Loucy (cell line): ENCODE measurements around the gene EIF3K.

Experiments used
- EZH2phosphoT487 ChIP-seq: fragments of 200-600 bp; IDR thresholded peaks from 2 replicates; pipeline ENCODE4 v1.6.1; 2018; ENCODE audit warnings: antibody characterized with exemption, mild to moderate bottlenecking, moderate library complexity, borderline replicate concordance
- TF ChIP-seq, protein P1 (sequence below): fragments of 200-600 bp; sonication (generic); conservative IDR thresholded peaks from 2 replicates; pipeline ENCODE4 v1.5.1; 2014; ENCODE audit warnings: mild to moderate bottlenecking, antibody characterized with exemption, low read length

DNA sequence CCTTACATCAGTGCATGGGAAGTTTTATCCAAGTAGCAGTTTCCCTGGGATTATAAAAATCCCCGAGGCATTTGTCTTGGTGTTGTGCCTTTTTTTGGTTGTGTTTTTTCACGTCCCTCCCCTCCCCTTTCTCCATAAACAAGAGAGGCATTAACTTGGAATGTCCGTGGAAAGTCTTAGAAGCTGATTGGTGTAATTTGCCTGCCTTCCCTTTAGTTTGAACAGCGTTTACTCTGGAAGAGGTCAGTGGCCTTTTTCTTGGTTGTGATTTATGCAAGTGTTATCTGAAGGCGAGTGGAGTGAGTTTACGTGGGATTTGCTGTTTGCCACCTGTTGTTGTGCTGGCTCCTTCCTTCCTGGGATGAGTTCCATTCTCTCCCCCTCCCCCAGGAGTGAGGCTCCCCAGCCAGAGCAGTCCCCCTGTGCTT lies 35.7 kb downstream of the EIF3K start:
- TF ChIP-seq, protein P1, sequence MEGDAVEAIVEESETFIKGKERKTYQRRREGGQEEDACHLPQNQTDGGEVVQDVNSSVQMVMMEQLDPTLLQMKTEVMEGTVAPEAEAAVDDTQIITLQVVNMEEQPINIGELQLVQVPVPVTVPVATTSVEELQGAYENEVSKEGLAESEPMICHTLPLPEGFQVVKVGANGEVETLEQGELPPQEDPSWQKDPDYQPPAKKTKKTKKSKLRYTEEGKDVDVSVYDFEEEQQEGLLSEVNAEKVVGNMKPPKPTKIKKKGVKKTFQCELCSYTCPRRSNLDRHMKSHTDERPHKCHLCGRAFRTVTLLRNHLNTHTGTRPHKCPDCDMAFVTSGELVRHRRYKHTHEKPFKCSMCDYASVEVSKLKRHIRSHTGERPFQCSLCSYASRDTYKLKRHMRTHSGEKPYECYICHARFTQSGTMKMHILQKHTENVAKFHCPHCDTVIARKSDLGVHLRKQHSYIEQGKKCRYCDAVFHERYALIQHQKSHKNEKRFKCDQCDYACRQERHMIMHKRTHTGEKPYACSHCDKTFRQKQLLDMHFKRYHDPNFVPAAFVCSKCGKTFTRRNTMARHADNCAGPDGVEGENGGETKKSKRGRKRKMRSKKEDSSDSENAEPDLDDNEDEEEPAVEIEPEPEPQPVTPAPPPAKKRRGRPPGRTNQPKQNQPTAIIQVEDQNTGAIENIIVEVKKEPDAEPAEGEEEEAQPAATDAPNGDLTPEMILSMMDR = no peak
- no peak for TF ChIP-seq EZH2phosphoT487
